H9 (cell line): ENCODE measurements around the gene MAPKAP1. TPM values are rescaled to one million over a fixed set of nuclear protein-coding genes. Genes with fewer than 3 reads are reported as not detected.

Source experiments
- DNase-seq: peaks from one replicate; pipeline ENCODE4 v3.0.0-alpha.2; 2017
- H2AFZ ChIP-seq: one replicate; pipeline ENCODE4 v1.6.1; 2013; ENCODE audit warnings: mild to moderate bottlenecking, low read length, control low read depth, moderate library complexity
- H2AK5ac ChIP-seq: 2 replicates; pipeline ENCODE4 v1.6.1; 2013; ENCODE audit warnings: low read length, control low read depth, mixed read lengths; ENCODE audit not compliant: insufficient read length
- H2BK120ac ChIP-seq: one replicate; pipeline ENCODE4 v1.6.1; 2013; ENCODE audit warnings: low read depth, mild to moderate bottlenecking, low read length, control low read depth, inconsistent platforms; ENCODE audit not compliant: poor library complexity, severe bottlenecking
- H2BK12ac ChIP-seq: 2 replicates; pipeline ENCODE4 v1.6.1; 2013; ENCODE audit warnings: low read length, control low read depth, mixed read lengths, low read depth; ENCODE audit not compliant: insufficient read length
- H2BK15ac ChIP-seq: 2 replicates; pipeline ENCODE4 v1.6.1; 2013; ENCODE audit warnings: low read depth, low read length, control low read depth
- H2BK20ac ChIP-seq: one replicate; pipeline ENCODE4 v1.6.1; 2013; ENCODE audit warnings: low read depth, mild to moderate bottlenecking, low read length, control low read depth, inconsistent platforms; ENCODE audit not compliant: poor library complexity, severe bottlenecking
- H2BK5ac ChIP-seq: 2 replicates; pipeline ENCODE4 v1.6.1; 2013; ENCODE audit warnings: low read length, control low read depth, mixed read lengths; ENCODE audit not compliant: insufficient read length
- H3K14ac ChIP-seq: 2 replicates; pipeline ENCODE4 v1.6.1; 2013; ENCODE audit warnings: low read length, control low read depth; ENCODE audit not compliant: insufficient read depth
- H3K18ac ChIP-seq: 2 replicates; pipeline ENCODE4 v1.6.1; 2013; ENCODE audit warnings: low read depth, mild to moderate bottlenecking, mixed read lengths, low read length, control low read depth; ENCODE audit not compliant: insufficient read length
- H3K23ac ChIP-seq: 2 replicates; pipeline ENCODE4 v1.6.1; 2013; ENCODE audit warnings: low read length, control low read depth, mixed read lengths, low read depth; ENCODE audit not compliant: insufficient read length
- H3K23me2 ChIP-seq: 2 replicates; pipeline ENCODE4 v1.6.1; 2013; ENCODE audit warnings: low read depth, mild to moderate bottlenecking, mixed read lengths, low read length, control low read depth; ENCODE audit not compliant: insufficient read length, poor library complexity, severe bottlenecking
- H3K27ac ChIP-seq: 2 replicates; pipeline ENCODE4 v1.5.1; 2013; ENCODE audit warnings: low read length, control low read depth, mixed read lengths, low read depth; ENCODE audit not compliant: insufficient read length
- H3K27me3 ChIP-seq: 2 replicates; pipeline ENCODE4 v1.6.1; 2013; ENCODE audit warnings: low read length, control low read depth, inconsistent platforms; ENCODE audit not compliant: insufficient read depth
- H3K4ac ChIP-seq: 2 replicates; pipeline ENCODE4 v1.6.1; 2013; ENCODE audit warnings: low read depth, mild to moderate bottlenecking, control low read depth, inconsistent platforms, low read length, moderate library complexity
- H3K4me1 ChIP-seq: 2 replicates; pipeline ENCODE4 v1.6.1; 2013; ENCODE audit warnings: low read length, control low read depth, inconsistent platforms; ENCODE audit not compliant: insufficient read depth
- H3K4me2 ChIP-seq: 2 replicates; pipeline ENCODE4 v1.6.1; 2013; ENCODE audit warnings: low read length, control low read depth, mixed read lengths; ENCODE audit not compliant: insufficient read length, insufficient read depth
- H3K56ac ChIP-seq: 2 replicates; pipeline ENCODE4 v1.6.1; 2013; ENCODE audit warnings: low read depth, mild to moderate bottlenecking, mixed read lengths, low read length, control low read depth; ENCODE audit not compliant: insufficient read length
- H3K79me1 ChIP-seq: 2 replicates; pipeline ENCODE4 v1.6.1; 2013; ENCODE audit warnings: low read depth, mild to moderate bottlenecking, moderate library complexity, low read length, control low read depth, inconsistent platforms; ENCODE audit not compliant: insufficient read depth, poor library complexity, severe bottlenecking
- H3K79me2 ChIP-seq: 2 replicates; pipeline ENCODE4 v1.6.1; 2013; ENCODE audit warnings: low read length, control low read depth, inconsistent platforms; ENCODE audit not compliant: insufficient read depth
- H3K9ac ChIP-seq: 2 replicates; pipeline ENCODE4 v1.6.1; 2013; ENCODE audit warnings: low read length, control low read depth, mixed read lengths; ENCODE audit not compliant: insufficient read length; ENCODE audit errors: extremely low read depth
- H3K9me3 ChIP-seq: one replicate; pipeline ENCODE4 v1.6.1; 2013; ENCODE audit warnings: low read depth, low read length, inconsistent platforms; ENCODE audit not compliant: control insufficient read depth
- H3T11ph ChIP-seq: one replicate; pipeline ENCODE4 v1.6.1; 2013; ENCODE audit warnings: mild to moderate bottlenecking, low read length, control low read depth, inconsistent platforms
- H4K20me1 ChIP-seq: one replicate; pipeline ENCODE4 v1.6.1; 2013; ENCODE audit not compliant: control insufficient read depth, insufficient read length, insufficient read depth
- H4K5ac ChIP-seq: 2 replicates; pipeline ENCODE4 v1.6.1; 2013; ENCODE audit warnings: low read depth, mild to moderate bottlenecking, mixed read lengths, low read length, control low read depth; ENCODE audit not compliant: insufficient read length
- H4K8ac ChIP-seq: replicated peaks from 2 replicates; pipeline ENCODE4 v1.6.1; 2013; ENCODE audit warnings: low read length, control low read depth, mixed read lengths, low read depth; ENCODE audit not compliant: insufficient read length
- H4K91ac ChIP-seq: 2 replicates; pipeline ENCODE4 v1.6.1; 2013; ENCODE audit warnings: low read depth, mild to moderate bottlenecking, moderate library complexity, mixed read lengths, low read length, control low read depth; ENCODE audit not compliant: insufficient read length
- H3K27ac Mint-ChIP-seq, 3 experiments: 2 replicates in 2 of 3; 3 replicates in 1 of 3; pipeline ENCODE4 v1.8.0; 2020 to 2021; ENCODE audit warnings: mixed read lengths in 3 of 3, mild to moderate bottlenecking in 1 of 3, moderate library complexity in 1 of 3
- H3K27me3 Mint-ChIP-seq: 2 replicates; pipeline ENCODE4 v1.8.0; 2021; ENCODE audit warnings: low read depth, mild to moderate bottlenecking, moderate library complexity, mixed read lengths
- H3K36me3 Mint-ChIP-seq, 3 experiments: 2 replicates in 2 of 3; 3 replicates in 1 of 3; pipeline ENCODE4 v1.8.0; 2020 to 2021; ENCODE audit warnings: low read depth in 3 of 3, mixed read lengths in 3 of 3; ENCODE audit not compliant: insufficient read depth in 1 of 3
- H3K4me1 Mint-ChIP-seq, 2 experiments: 2 replicates each; pipeline ENCODE4 v1.8.0; 2020; ENCODE audit warnings: mixed read lengths in 2 of 2
- H3K4me3 Mint-ChIP-seq, 2 experiments: 2 replicates in 1 of 2; 3 replicates in 1 of 2; pipeline ENCODE4 v1.8.0; 2020 to 2021; ENCODE audit warnings: mild to moderate bottlenecking in 2 of 2, mixed read lengths in 2 of 2, moderate library complexity in 1 of 2
- H3K9me3 Mint-ChIP-seq, 2 experiments: 2 replicates in 1 of 2; 3 replicates in 1 of 2; pipeline ENCODE4 v1.8.0; 2020; ENCODE audit warnings: mild to moderate bottlenecking in 2 of 2, mixed read lengths in 2 of 2, moderate library complexity in 1 of 2
- WGBS: extraction: QIAGEN DNeasy Blood & Tissue Kit; methylation state at CpG from one replicate; pipeline ENCODE4 v1.1.7; 2013; ENCODE audit warnings: missing lambda C conversion rate, low lambda C conversion rate, mixed read lengths; ENCODE audit not compliant: insufficient read length; ENCODE audit errors: extremely low coverage; 5-methylcytosine and 5-hydroxymethylcytosine counted together
- total RNA-seq: library from RNA; stranded (reverse); gene quantifications from 2 replicates; pipeline ENCODE4 v1.2.1, GENCODE V29; 2021
- TF ChIP-seq, protein P1 (sequence below): fragments of 200-600 bp; sonication (generic); conservative IDR thresholded peaks from 3 replicates; pipeline ENCODE4 v1.8.0; 2021; ENCODE audit warnings: antibody characterized with exemption, mild to moderate bottlenecking

Gene MAPKAP1
- total RNA-seq, 1 experiment from 2014 or later = 97.0 TPM

DNA sequence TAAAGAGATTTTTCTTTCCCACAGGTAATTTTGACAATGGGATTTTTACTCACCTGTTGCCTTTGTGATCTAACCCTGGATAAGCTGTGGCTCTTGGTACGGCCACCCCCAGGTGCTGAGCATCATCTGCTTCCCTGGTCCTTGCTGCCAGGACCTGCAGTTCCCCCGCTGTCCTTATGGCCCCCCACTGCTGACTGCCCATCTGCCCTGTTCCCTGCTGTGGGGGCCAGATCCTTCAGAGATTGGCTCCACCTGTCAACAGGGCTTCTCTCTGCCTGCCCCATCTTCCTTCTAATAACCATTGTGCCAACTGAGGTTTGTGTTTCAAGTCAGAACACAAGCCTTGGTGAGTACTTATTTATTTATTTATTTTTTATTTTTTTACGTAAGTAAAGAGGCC, 183.3 kb downstream of the MAPKAP1 start:
- Histone ChIP-seq H4K91ac (no peak overlapping the region), H3K79me2 (no peaks in the 10 kb centered on the region), H2BK5ac (no peak overlapping the region), H3K56ac (no peak overlapping the region), H2BK120ac (no peak overlapping the region), H3K9ac (no peak overlapping the region), H2BK12ac (no peak overlapping the region), H2BK20ac (no peak overlapping the region), H3K4me2 (no peak overlapping the region), H3K27ac (no peak overlapping the region), H4K8ac (no peak overlapping the region), H3K18ac (no peak overlapping the region), H3T11ph (no peak overlapping the region), H4K5ac (no peak overlapping the region), H3K4me1 (peaks cover 5% of the 10 kb centered on the region), H3K27me3 (no peaks in the 10 kb centered on the region), H3K14ac (no peak overlapping the region), H3K79me1 (no peaks in the 10 kb centered on the region), H2BK15ac (no peak overlapping the region), H4K20me1 (no peaks in the 10 kb centered on the region), H3K4ac (no peak overlapping the region), H2AFZ (no peak overlapping the region), H3K23me2 (no peaks in the 10 kb centered on the region), H3K23ac (no peak overlapping the region), H3K9me3 (no peaks in the 10 kb centered on the region), H2AK5ac (no peak overlapping the region)
- WGBS = no CpG with 5 or more reads among the region's 3 CpGs
- Mint-ChIP-seq H3K4me1 (peaks cover 41% of the 10 kb centered on the region in 2 experiments), H3K27ac (peak overlapping the region in 1 of 3 experiments; percentile 83; a peak in 2 of 7 replicates), H3K27me3 (no peaks in the 10 kb centered on the region), H3K4me3 (peak overlapping the region in 1 of 2 experiments; percentile 19; a peak in 1 of 5 replicates), H3K36me3 (peaks cover 0 to 2% (median 0%) of the 10 kb centered on the region in 3 experiments; a peak in 1 of 7 replicates), H3K9me3 (no peaks in the 10 kb centered on the region)
- no peak for DNase-seq
- TF ChIP-seq, protein P1, sequence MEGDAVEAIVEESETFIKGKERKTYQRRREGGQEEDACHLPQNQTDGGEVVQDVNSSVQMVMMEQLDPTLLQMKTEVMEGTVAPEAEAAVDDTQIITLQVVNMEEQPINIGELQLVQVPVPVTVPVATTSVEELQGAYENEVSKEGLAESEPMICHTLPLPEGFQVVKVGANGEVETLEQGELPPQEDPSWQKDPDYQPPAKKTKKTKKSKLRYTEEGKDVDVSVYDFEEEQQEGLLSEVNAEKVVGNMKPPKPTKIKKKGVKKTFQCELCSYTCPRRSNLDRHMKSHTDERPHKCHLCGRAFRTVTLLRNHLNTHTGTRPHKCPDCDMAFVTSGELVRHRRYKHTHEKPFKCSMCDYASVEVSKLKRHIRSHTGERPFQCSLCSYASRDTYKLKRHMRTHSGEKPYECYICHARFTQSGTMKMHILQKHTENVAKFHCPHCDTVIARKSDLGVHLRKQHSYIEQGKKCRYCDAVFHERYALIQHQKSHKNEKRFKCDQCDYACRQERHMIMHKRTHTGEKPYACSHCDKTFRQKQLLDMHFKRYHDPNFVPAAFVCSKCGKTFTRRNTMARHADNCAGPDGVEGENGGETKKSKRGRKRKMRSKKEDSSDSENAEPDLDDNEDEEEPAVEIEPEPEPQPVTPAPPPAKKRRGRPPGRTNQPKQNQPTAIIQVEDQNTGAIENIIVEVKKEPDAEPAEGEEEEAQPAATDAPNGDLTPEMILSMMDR = no peak
